Spleen (tissue), 7 donors: ENCODE results near the gene FAM3D.

Experiments used
- CTCF ChIP-seq, 11 experiments: fragments of 200-600 bp in 7 of 11; fragments of 450-650 bp in 4 of 11; sonication (generic) in 4 of 11; IDR thresholded peaks in 8 of 11; conservative IDR thresholded peaks in 3 of 11; 1 replicate in 7 of 11; 2 replicates in 4 of 11; pipeline versions ENCODE4 v1.4.0 to v1.8.0; 2016 to 2021; ENCODE audit warnings: antibody characterized with exemption in 11 of 11, inconsistent platforms in 4 of 11, mild to moderate bottlenecking in 1 of 11
- POLR2A ChIP-seq, 3 donors: fragments of 450-650 bp; IDR thresholded peaks; one replicate each; pipeline ENCODE4 v1.5.1; 2017; ENCODE audit warnings: antibody characterized with exemption in 3 of 3, mild to moderate bottlenecking in 1 of 3
- donor health status: DM: no; HTN: no; CAD: no; lungs with moderate emphysema.
- donor health status: DM: no; HTN: no; CAD: no.
- donor health status: DM: no; HTN: no; CAD: no.

DNA sequence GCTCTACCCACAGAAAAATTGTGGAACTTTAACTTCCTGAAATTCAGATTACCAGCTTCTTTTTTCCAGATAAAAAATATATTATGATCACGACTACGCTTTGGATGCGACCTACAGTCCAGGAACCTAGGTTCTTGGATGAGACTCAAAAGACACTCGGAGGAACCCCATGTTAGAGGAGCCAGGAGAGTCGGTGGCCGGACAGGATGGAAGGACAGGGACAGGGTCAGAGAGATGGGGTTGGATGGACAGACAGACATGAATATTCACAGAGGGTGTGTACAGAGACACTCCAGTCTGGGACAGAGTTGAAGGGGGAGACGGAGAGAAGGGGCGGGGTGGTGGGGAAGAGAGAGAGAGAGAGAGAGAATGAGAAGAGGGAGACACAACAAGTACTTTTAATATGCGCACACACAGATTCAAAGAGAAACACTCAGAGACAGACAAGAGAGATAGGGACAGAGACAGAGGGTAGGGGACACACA, 9.5 kb downstream of the FAM3D start:
- TF ChIP-seq CTCF (IDR thresholded peaks at IDR 0.05 in 8 of 11, conservative IDR thresholded peaks at IDR 0.05 in 3 of 11) (no peak), POLR2A (IDR thresholded peaks at IDR 0.05) (no peak)
